Heart left ventricle (tissue), 13 donors: ENCODE data around the gene RAB3A.

Experiments used
- CTCF ChIP-seq, 12 donors: fragments of 200-600 bp; sonication (generic) in 4 of 12; IDR thresholded peaks; one replicate each; pipeline versions ENCODE4 v1.5.0 to v1.8.0; 2018 to 2022; ENCODE audit warnings: antibody characterized with exemption in 12 of 12, mild to moderate bottlenecking in 5 of 12
- POLR2A ChIP-seq, 2 donors: fragments of 450-650 bp; IDR thresholded peaks; one replicate each; pipeline ENCODE4 v1.6.1; 2017; ENCODE audit warnings: antibody characterized with exemption in 2 of 2, mild to moderate bottlenecking in 2 of 2, moderate library complexity in 2 of 2
- donor health status: ischemic (EF 13 %, LVEDD 7.1; RV severe dilation, severe dysfunction).
- donor health status: DM: no; HTN: yes; CAD: no.
- donor health status: DM: no; HTN: no; CAD: no.
- donor health status: ischemic (EF 25% LVEDD 6.9; RV normal size, moderate dysfunction).
- donor health status: ischemic (EF 25% LVEDD 5.7; RV mildly dilated, moderate dysfunction).
- donor health status: ischemic (EF 35%, LVEDD 5.7; RV mildly dilated, moderate dysfunction).
- donor health status: nonischemic (EF 11% LVEDD 7.7; RV severe dilation, severe dysfunction).
- donor health status: DM: yes; HTN: yes; CAD: no.
- donor health status: PGD.
- donor health status: ischemic (EF 29% LVEDD 5.4; RV normal size, mild dysfunction).
- donor health status: nonischemic (EF 23%, LVEDD 6.1; RV moderate dilation, normal function).

- no peak for TF ChIP-seq CTCF (IDR thresholded peaks at IDR 0.05)
- no peak for TF ChIP-seq POLR2A (IDR thresholded peaks at IDR 0.05)
Measured at GRCh38 chr19:18167011-18167410, 36.8 kb downstream of the RAB3A start.
